GM21825 (cell line): ENCODE measurements around the gene RAB20.
"Not testable (repeated sequence)": the region's sequence is repeated elsewhere in the genome, so short reads cannot be mapped to it uniquely, and the experiment has no call there.

ENCODE experiments used
- ATAC-seq: cut with Tn5 transposase; IDR thresholded peaks from one replicate; pipeline ENCODE4 v1.9.1; 2021; ENCODE audit warnings: mild to moderate bottlenecking, moderate library complexity; ENCODE audit not compliant: unreplicated experiment

RAB20 gene, protein sequence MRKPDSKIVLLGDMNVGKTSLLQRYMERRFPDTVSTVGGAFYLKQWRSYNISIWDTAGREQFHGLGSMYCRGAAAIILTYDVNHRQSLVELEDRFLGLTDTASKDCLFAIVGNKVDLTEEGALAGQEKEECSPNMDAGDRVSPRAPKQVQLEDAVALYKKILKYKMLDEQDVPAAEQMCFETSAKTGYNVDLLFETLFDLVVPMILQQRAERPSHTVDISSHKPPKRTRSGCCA

DNA sequence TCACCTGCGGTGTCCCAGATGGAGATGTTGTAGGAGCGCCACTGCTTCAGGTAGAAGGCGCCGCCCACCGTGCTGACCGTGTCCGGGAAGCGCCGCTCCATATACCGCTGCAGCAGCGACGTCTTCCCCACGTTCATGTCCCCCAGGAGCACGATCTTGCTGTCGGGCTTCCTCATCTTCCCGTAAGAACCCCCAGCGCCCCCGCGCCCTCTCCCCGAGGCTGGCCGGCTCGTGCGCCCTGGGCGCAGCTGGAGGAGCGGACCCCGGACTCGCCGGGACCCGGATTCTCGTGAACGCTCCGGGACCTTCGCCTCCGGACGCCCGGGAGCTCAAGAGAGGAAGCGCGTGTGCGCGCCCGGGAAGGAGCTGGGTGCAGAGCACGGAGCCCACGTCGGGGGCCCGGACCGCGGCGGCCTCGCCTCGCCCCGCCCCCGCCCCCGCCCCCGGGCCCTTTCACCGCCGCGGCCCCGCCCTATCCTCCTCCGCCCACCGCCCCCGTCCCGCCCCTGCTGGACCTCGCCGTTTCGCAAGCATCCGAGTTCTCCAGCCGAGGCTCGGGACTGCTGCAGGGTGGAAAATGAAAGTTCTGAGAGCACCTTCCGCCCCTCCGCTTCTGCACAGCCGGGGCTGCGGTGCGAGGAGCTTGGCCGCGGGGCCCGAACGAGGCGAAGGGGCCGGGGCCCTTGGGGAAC lies at the start of gene RAB20:
RAB20 (minus strand) TSS at position 379 of the 692 bp plus-strand sequence; CDS start at position 176, 203 bp downstream.
- peak; percentile 81 for ATAC-seq

DNA sequence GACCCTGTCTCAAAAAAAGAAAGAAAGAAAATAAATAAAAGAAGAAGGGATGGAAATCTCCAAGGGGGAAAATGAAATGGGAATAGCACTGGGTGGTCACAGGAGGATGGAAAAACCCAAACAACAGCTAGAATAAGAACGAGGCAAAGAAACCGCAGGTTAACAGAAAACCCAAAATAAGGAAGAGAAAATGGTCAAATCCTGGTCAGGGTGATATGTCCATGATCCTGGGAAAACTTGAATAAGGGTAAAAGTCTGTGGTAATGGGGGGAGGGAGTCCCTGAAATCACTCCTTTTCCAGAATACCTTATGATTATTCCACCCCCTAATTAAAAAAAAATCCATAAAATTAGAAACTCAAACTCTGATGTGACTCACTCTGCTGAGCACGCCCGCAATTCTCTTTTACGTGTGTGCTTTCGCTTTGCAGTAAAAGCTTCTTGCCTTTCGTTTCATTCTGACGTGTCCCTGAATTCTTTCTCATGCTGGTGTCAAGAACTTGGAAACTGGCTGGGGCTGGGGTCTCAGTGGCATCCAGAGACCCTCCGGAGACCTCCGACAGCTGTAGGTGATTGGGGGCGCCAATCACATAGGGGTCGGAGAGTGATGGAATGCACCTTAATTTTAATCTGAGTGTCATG lies 49.6 kb upstream of the RAB20 start:
- no peak for ATAC-seq

DNA sequence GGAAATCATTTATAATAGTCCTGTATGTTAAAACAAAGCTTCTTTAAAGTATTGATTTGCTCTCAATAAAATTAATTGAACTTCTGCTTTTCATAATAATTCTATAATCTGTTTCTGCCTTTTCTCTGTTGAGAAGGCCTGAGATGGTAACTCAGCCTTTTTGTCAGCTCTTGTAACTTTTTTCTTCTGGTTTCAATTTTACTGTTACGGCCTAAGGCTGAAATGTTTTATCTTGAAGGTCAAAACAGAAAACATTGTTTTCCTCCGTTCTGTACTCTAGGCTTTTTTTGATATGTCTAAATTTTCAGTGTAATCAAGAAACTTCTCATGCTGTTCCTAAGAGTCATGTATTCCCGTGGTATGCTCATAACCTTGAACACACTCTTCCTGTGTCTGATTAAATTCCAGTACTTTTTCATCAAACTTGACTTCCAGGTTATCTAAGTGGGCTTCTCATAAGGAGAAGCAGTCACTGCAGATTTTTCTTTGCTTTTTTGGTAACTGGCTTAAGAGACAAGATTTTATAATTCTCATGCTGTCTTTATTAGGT lies 46.2 kb upstream of the RAB20 start:
- ATAC-seq: no peak

DNA sequence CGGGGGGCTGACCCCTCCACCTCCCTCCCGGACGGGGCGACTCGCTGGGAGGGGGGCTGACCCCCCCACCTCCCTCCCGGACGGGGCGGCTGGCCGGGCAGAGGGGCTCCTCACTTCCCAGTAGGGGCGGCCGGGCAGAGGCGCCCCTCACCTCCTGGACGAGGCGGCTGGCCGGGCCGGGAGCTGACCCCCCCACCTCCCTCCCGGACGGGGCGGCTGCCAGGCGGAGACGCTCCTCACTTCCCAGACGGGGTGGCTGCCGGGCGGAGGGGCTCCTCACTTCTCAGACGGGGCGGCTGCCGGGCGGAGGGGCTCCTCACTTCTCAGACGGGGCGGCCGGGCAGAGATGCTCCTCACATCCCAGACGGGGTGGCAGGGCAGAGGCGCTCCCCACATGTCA lies 44.8 kb upstream of the RAB20 start:
- ATAC-seq: not testable (repeated sequence)

DNA sequence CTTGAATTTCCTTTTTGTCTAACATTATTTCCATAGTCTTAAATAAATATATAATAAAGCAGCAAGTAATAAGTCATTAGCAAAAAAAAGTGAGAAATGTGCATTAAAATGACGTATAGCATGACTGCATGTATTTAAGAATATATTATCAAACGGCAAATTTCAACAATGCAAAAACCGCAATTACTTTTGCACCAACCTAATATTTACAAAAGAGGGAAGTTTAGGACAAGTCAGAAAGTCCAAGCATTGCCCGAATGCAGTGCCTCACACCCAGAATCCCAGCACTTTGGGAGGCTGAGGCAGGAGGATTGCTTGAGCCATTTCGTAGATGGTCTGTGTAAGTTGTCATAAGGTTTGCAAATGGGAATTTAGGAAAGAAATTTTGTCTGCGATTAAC lies 43.6 kb upstream of the RAB20 start:
- ATAC-seq: no peak

DNA sequence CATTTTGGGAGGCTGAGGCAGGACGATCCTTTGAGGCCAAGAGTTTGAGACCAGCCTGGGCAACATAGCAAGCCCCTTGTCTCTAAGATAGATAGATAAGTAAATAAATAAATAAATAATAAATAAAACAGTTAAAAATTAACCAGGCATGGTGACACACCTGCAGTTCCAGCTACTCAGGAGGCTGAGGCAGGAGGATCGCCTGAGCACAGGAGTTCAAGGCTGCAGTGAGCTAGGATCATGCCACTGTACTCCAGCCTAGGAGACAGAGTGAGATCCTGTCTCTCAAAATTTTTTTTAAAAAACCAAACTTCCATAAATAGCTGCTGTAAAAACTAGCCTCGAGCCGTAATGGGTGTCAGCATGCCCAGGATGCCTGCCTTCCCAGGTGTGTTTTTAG lies 39.5 kb upstream of the RAB20 start:
- no peak for ATAC-seq

DNA sequence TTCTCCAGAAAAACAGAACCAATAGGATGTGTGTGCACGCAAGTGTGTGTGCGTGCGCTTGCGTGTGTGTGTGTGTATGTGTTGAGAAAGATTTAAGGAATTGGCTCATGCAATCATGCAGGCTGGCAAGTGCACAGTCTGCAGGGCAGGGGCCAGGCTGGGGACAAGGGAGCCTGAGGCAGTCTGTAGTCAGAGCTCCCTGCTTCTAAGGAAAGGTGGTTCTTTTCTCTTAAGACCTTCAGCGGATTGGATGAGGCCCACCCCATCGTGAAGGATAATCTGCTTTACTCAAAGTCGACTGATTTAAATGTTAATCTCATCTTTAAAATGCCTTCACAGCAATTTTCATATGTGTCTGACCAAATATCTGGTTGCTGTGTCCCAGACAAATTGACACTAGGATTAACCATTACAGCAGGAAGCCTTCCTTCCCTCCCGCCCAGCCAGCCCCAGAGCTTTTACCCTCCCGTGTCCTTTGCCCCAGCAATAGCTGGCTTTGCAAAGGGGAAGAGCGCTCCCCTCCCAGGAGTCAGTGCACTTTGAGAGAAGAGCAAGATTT lies 38.8 kb upstream of the RAB20 start:
- no peak for ATAC-seq

DNA sequence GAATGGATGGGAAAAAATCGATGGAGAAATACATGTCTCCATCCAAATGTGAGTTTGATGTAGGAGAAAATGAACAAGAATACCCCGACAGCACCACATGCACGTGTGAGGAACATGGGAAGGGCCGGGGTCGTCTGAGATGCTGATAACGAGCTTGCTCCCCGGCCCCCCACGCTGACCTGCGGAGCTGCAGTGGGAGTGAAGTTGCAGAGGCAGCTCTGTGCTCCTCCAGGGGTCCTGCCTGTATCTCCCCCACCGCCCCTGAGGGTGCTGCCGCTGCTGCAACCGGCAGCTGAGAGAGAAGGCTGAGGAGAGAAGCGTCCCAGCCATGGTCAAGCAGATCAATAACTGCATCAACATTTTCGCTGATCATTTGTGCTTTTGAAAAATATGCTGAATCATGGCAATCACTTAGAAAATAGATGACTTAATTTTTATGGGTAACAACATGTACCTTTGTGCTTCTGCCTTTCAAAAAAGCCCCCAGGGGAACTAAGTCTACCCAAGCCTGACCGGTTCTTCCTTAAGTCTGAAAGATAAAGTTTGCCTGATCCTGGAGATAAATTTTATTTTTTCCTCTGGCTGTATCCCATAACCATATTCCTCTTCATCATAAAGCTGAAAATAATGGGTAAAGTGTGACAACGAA lies 35.6 kb upstream of the RAB20 start:
- ATAC-seq: no peak

DNA sequence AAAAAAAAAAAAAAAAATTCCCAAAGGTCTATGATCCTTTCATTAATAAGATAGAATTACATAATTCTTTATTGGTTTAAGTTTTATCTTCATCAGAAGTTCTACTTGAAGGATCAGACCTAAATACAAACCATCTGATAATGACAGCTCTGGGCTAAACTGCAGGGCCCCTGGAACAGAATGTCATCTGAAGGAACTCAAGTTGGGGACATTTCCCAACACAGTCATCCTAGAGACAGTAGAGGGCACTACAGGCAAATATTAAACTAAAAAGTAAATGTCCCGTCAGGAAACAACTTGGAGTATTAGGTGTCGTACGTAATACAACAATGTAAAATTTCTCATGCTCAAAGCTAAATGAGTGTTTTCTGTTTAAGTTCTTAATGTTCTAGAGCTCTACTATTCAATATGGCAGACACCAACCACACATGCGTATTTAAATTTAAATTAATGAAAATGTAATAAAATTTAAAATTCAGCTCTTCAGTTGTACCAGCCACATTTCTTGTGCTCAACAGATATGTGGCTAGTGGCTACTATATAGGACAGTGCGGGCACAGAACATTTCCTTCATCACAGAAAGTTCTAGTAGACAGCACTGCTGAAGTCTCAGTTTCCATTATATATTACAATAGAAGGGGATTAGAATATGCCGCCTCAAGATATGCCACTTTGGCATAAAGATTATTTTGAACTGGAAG lies 32.1 kb upstream of the RAB20 start:
- peak; percentile 82 for ATAC-seq

DNA sequence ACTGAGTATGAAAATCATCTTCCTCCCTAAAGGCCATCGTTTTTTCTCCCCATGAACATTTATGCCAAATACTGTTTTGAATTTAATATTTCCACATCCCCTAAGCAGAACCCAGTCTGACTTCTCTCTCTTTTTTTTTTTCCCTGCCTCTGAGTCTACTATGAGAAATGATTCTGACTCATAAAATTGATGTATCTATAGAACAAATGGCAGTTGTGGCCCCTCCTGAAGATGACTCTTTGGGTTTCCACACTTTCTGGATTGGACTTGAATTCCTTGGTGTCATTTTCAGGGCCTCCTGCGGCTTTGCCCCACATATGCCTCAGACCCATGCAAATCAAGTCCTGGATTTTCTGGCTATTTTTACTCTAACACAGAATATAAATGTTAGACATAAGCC lies 31.1 kb upstream of the RAB20 start:
- ATAC-seq: no peak

DNA sequence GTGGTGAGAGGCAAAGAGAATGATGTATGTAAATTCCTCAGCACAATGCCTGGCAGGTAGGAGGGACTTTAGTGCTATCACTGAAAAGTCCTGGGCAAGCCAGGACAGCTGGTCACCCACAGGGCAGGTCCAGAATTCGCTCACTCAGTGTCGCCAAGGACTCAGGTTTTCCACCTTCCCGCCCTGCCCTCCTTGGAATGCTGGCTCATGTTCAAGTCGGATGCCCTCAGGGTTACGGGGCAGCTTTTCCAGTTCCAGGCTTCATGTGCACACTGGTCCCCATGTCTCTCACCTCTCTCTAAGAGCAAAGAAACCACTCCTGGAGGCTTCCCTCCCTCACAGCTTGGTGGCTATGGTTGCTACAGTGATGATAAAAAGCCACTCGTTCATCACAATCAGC lies 29.1 kb upstream of the RAB20 start:
- no peak for ATAC-seq

DNA sequence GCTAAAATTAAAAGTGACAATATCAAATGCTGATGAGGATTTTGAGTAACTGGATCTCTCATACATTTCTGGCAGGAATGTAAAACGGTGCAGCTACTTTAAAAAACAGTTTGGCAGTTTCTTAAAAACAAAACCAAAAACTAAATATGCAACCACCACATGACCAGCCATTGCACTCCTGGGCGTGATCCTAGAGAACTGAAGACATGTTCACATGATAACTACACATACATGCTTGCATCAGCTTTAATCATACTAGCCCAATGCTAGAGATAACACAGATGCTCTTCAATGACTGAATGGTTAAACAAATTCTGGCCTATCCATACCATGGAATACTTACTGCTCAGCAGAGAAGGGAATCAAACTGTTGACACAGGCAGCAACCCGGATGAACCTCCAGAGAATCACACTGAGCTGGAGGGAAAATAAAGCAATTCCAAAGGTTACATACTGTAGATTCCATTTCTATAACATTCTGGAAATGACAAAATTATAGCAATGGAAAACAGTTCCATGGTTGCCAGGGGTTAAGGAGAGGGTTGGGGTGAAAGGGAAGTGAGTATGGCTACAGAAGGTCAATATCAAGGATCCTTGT lies 28.4 kb upstream of the RAB20 start:
- no peak for ATAC-seq

DNA sequence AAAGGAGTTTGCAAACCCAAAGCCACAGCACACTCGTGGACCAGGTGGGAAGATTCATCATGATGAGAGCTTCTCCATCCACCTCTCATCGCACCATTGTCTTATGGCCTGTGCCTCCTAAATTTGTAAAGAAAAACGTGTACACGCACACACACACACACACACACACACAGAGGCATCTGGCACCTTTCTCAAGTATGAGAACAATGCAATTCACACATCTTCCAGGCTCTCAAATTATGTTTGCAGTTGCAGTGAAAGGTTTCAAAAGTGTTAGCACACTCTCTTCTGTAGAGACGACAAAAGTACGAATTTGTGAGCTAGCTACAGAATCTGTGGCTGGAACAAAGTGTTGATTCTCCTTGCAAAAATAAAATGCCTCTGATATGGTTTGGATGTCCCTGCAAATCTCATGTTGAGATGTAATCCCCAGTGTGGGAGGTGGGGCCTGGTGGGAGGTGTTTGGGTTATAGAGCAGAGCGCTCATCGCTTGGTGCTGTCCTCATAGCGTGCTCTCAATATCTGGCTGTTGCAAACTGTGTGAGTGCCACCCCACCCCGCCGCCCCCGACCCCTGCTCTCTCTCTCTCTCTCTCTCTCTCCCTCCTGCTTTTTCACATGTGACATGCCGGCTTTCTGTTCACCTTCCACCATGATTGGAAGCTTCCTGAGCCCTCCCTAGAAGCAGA lies 21.8 kb upstream of the RAB20 start:
- no peak for ATAC-seq

DNA sequence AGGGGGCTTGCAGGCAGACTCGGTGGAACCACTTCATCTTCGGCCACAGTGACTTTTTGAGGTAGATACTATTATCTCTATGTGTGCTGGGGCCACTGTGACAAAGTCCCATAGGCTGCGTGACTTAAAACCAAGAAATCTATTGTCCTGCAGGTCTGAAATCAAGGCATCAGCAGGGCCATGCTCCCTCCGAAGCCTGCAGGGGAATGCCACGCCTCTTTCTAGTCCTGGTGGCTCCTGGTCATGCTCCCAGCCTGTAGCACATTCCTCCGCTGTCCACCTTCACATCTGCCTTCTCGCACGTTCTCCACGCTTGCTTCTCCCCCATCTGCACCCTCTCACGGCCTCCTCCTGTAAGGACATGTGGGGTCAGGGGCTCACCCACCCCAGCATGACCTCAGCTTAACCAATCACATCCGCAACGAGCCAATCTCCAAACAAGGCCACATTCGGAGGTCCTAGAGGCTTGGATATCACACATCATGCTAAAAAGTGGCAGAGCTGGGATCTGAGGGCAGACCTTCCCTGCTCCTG lies 21.0 kb upstream of the RAB20 start:
- no peak for ATAC-seq

DNA sequence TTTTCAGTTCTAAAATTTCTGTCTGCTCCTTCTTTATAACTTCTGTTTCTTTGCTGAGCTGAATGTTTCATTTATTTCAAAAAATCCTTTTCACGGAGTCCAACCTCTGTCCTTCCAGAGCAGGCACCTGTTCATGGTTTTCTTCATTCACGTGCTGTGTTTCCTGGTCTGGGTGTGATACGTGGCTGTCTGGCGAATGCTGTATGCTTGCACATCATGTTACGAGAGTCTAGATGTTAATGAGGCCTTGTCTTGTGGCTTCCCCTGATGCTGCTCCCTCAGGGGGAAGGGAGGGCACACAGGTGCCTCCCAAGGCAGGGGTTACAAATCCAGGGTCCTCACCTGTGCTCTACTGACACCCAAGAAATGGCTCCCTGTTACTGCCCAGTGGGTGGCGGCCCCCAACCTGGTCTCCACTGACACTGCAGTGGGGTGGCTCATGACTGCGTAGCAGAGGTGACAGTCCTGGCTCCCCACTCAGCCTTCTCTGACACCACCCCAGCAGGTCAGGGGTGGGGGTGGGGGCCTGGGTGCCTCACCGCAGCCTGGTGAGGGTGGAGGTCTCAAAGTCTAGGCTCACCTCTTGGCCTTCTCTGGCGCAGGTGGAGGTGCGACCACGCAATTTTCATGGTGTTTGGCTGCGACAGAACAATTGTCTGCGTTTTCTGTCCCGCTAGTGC lies 20.1 kb upstream of the RAB20 start:
- no peak for ATAC-seq

DNA sequence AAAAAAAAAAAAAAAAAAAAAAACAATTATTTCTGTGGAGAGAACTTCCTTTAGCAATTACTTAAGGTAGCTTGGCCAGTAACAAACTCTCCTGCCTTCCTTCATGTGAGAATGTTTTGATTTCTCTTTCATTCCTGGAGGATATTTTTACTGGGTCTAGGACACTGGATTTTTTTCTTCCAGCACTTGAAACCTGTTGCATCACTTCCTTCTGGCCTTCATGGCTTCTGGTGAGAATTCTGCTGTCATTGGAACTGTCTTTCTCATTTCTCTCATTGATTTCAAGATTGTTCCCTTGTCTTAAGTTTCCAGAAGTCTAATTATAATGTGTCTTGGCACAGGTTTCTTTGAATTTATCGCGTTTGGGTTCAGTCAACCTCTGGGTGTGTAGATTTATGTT lies 19.3 kb upstream of the RAB20 start:
- no peak for ATAC-seq

DNA sequence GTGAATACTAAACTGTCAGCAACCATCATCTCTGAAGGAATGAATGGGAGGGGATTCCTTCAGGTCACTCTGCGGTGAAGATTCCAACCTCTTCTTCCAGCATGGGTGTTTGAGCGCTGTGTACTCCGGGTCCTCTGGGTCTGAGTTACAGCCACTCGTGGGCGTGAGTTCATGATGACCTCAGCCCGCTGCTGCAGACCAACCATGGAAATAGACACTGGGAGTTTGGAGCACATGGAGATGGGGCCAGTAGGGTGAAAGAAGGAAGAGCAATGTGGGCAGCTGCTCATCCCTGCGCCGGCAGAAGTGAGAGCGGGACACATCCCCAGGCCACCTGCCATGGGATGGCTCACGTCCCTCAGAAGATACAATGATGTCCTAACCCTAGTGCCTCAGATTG lies 16.8 kb upstream of the RAB20 start:
- ATAC-seq: no peak

DNA sequence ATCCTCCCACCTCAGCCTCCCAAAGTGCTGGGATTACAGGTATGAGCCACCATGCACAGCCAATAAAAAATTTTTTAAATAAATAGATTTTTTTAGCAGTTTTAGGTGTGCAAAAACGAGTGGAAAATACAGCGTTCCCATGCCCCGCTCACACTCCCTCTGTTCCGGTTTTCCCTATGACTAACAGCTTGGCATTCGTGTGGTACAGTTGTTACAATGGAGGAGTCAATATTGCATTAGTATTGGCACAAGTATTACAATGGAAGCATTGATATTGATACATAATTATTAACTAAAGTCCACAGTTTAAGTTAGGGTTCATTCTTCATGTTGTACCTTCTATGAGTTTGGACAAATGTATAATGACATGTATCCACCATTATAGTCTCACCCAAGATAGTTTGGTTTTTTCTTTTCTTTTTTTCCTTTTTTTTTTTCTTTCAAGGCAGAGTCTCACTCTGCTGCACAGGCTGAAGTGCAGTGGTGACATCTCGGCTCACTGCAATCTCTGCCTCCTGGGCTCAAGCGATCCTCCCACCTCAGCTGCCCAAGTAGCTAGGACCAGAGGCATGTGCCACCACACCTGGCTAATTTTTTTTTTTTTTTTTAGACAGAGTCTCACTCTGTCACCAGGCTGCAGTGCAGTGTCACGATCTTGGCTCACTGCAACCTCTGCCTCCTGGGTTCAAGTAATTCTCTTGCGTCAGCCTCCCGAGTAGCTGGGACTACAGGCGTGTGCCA lies 15.4 kb upstream of the RAB20 start:
- no peak for ATAC-seq
